Measurements from ENCODE around the gene FMR1NB.

Gene FMR1NB

GRCh38 chrX:147981038-147981752 is at the start of gene FMR1NB:
Gene FMR1NB, plus strand, starts transcription at chrX:147981337. Its CDS starts 66 bp downstream, at chrX:147981403.
- DNase-seq, result no peak

- no peak for DNase-seq
Measured at GRCh38 chrX:147933815-147934214, 47.3 kb upstream of the FMR1NB start.

- DNase-seq, result no peak
Measured at GRCh38 chrX:147935156-147935758, 45.9 kb upstream of the FMR1NB start.

- no peak for DNase-seq
Measured at GRCh38 chrX:147945286-147945685, 35.9 kb upstream of the FMR1NB start.

GRCh38 chrX:147948531-147948930 is 32.6 kb upstream of the FMR1NB start:
- no peak for DNase-seq

- DNase-seq, result no peak
Measured at GRCh38 chrX:147950352-147950751, 30.8 kb upstream of the FMR1NB start.

- no peak for DNase-seq
Measured at GRCh38 chrX:147953976-147954375, 27.2 kb upstream of the FMR1NB start.

- no peak for DNase-seq
Measured at GRCh38 chrX:147957291-147957690, 23.8 kb upstream of the FMR1NB start.

GRCh38 chrX:147958291-147958690 is 22.8 kb upstream of the FMR1NB start:
- DNase-seq, result no peak

GRCh38 chrX:147960722-147961121 is 20.4 kb upstream of the FMR1NB start:
- no peak for DNase-seq

GRCh38 chrX:147962476-147962875 is 18.7 kb upstream of the FMR1NB start:
- no peak for DNase-seq

GRCh38 chrX:147978931-147979330 is 2.2 kb upstream of the FMR1NB start:
- no peak for DNase-seq

GRCh38 chrX:148020329-148020728 is 39.2 kb downstream of the FMR1NB start:
- no peak for DNase-seq

- DNase-seq, result peak; percentile 35 to 45
Measured at GRCh38 chrX:148024425-148025148, 43.5 kb downstream of the FMR1NB start.

GRCh38 chrX:148035380-148035779 is 54.2 kb downstream of the FMR1NB start:
- DNase-seq, result no peak

- no peak for DNase-seq
Measured at GRCh38 chrX:148037020-148037419, 55.9 kb downstream of the FMR1NB start.

- peak; percentile 2 to 53 for DNase-seq
Measured at GRCh38 chrX:148043271-148043855, 62.2 kb downstream of the FMR1NB start.

- DNase-seq, result no peak
Measured at GRCh38 chrX:148047200-148047599, 66.1 kb downstream of the FMR1NB start.

GRCh38 chrX:148049441-148049840 is 68.3 kb downstream of the FMR1NB start:
- peak; percentile 8 to 48 for DNase-seq

GRCh38 chrX:148051973-148052372 is 70.8 kb downstream of the FMR1NB start:
- DNase-seq, result no peak

- no peak for DNase-seq
Measured at GRCh38 chrX:148067285-148067684, 86.1 kb downstream of the FMR1NB start.

GRCh38 chrX:148069759-148070503 is 88.8 kb downstream of the FMR1NB start:
- DNase-seq, result peak in 1 of 2 donors; percentile 5

- no peak for DNase-seq
Measured at GRCh38 chrX:148070504-148070877, 89.4 kb downstream of the FMR1NB start.
